DMS53 treated with DMSO at 0.1 percent for 48 hours (cell line): ENCODE results near the gene ISM1.
"Not testable (repeated sequence)": the region's sequence is repeated elsewhere in the genome, so short reads cannot be mapped to it uniquely, and the experiment has no call there.

Source experiments
- DNase-seq: peaks from one replicate; lab custom pipeline; 2025; ENCODE audit not compliant: unreplicated experiment; lab: John Stamatoyannopoulos, UW

Gene ISM1

DNA sequence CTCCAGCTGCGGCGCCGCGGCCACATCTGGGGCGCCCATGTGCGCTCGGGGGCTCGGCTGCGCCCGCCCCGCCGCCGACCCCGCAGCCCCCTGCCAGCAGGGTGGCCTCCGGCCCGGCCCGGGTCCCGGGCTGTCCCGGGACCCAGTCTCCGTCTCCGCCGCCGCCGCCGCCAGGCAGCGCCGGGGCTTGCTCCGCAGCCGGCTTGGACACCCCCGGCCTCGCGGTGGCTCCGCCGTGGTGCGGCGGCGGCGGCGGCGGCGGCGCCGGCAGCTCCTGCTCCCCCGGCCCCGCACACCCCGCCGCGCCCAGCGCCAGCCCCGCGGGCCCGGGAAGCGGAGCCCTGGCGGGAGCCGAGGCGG, 219 bp downstream of the ISM1 start:
- no peak for DNase-seq

GRCh38 chr20:13221673-13222318, 722 bp downstream of the ISM1 start:
- DNase-seq = peak; percentile 60

DNA sequence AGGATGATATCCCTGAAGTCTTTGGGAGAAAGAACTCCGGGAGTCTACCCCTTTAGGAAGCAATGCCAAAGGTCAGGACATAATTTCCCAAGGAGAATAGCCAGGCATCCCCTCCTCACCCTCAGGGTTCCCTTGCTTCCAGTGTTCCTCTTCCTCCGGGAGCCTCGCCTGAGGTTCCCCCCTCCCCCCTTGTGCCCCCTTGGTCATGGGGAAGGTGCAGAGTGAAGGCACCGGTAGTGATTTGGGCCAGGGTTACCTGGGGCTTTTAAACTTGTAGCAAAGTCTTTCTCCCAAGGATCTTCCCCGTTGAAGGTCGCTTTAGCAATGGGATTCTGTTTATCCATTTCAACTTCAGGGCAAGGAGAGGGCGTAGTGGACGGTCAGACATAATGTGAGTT, 1.2 kb downstream of the ISM1 start:
- DNase-seq = no peak

GRCh38 chr20:13223736-13224520, 2.9 kb downstream of the ISM1 start:
- no peak for DNase-seq

- DNase-seq = no peak
These were observed 5.3 kb downstream of the ISM1 start for GRCh38 chr20:13226367-13226766.

DNA sequence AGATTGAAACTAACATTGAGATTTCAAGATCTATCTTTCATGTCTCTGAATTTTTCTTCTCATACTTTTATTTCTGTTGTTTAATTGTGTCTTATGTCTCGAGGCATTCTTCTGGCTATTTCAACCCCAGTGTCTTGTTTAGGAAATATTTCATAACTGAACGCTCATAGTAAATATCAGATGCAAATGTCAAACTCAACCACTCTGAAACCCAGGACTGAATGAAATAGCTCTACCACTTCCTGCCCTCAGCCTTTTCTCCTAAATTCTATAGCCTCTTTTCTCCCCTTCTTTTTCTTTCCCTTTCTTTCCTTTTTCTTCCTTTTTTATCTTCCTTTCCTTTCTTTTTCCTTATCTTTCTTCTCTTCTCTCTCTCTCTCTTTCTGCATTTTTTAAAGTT, 7.7 kb downstream of the ISM1 start:
- DNase-seq = no peak

GRCh38 chr20:13229538-13229937, 8.5 kb downstream of the ISM1 start:
- no peak for DNase-seq

DNA sequence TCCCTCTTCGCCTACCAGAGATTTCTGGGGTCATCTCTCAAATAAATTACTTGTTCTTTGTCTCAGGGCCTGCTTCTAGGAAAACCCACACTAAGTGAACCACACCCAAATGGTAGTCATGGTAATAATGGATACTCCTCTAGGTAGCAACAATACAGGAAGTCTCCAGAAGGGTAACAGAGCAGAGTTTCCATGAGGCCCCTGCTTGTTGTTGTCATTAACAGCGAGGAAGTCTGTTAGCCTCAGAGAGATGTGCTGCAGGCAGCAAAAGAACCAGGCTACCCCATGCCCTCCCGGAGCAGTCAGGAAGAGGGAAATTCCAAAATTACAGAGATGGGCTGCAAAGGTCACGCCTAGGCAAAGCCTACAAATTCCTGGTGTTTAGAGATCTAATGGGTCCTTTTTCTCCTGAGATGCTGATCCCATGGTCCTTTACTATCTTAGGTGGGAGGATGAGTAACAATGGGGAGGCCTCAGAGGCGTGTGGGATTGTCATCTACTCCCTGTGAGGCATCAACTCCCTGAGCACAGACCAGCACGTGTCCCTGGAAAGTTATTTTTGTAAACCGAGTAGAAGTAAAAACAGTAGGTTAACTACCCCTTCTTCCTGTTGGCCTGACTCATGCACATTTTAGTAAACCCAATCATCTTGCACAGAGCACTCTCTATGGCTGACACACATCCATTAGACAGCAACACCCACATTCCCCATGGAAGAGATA, 10.1 kb downstream of the ISM1 start:
- no peak for DNase-seq

- no peak for DNase-seq
These were observed 11.9 kb downstream of the ISM1 start for GRCh38 chr20:13232999-13233398.

GRCh38 chr20:13234961-13235360, 13.9 kb downstream of the ISM1 start:
- DNase-seq = no peak

DNA sequence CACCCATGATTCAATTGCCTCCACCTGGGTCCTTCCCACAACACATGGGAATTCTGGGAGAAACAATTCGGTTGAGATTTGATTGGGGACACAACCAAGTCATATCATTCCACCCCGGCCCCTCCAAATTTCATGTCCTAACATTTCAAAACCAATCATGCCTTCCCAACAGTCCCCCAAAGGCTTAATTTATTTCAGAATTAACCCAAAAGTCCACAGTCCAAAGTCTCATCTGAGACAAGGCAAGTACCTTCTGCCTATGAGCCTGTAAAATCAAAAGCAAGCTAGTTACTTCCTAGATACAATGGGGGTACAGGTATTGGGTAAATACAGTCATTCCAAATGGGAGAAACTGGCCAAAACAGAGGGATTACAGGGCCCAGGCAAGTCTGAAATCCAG, 15.3 kb downstream of the ISM1 start:
- not testable (repeated sequence) for DNase-seq

GRCh38 chr20:13236990-13237720, 16.1 kb downstream of the ISM1 start:
- DNase-seq = no peak

GRCh38 chr20:13238001-13238653, 17.1 kb downstream of the ISM1 start:
- DNase-seq = no peak

GRCh38 chr20:13243826-13244376, 22.8 kb downstream of the ISM1 start:
- DNase-seq = peak; percentile 33

DNA sequence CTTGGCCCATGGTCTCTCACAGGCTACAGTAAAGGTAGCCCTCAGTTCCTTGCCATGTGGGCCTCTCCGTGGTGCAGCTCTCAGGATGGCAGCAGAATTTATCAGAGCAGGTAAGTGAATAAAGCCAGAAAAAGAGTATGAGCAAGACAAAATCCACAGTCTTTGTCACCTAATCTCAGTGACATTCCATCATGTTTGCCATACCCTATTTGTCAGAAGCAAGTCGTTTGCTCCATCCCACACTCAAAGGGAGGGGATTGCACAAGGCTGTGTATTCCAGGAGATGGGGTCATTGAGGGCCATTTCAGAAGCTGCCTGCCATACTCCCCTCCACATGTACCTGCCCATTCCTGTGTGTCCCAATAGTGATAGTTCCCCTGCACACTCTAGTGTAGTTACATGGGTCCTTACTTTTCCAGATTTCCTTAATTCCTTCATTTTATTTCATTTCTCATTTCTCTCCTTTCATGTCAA, 24.2 kb downstream of the ISM1 start:
- DNase-seq = no peak

DNA sequence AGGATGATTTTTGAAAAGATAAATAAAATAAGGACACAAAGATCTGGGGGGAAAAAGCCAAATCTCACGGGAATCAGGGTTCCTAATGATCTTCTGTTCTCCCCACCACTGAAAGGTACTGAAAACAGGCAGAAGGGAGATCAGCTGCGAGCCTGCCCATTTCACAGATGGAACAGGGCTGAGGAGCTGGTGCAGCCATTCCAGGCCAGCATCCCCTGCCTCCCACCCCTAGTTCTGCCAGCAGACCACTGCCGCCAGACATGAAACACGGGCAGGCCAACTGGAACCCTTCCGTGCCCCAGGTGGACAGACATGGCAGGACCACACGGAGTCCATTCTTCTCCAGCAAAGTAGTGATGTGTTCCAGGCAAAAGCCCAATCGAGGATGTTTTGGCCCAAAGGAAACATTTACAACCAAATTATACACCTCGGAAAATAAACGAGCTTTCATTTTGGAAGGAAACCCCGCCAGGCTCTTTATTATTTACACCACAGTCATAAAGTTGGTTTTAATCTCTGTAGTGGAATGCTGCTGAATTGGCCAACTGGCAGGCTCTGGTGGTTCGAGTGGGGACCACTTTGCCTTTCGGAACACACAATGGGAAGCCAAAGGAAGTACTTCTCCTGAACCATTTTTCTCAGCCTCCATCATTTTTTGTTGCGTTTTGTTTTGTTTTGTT, 28.2 kb downstream of the ISM1 start:
- DNase-seq = no peak

DNA sequence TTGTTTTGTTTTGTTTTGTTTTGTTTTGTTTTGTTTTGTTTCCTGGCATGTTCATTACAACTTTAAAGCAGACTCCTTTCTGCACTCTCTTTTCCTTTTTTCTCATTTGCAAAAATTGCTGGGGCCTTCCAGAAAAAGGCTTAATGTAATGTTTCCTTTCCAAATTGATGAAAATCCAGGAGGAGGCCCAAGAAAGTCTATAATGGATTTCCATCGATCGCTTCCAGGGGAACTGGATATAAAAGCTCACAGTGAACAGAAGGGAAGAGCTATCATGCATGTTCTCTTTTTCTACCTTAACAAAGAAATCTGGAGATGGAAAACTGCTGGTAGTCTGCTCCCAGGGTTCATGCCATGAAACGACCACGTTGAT, 28.7 kb downstream of the ISM1 start:
- DNase-seq = no peak

GRCh38 chr20:13250251-13250650, 29.2 kb downstream of the ISM1 start:
- no peak for DNase-seq

DNA sequence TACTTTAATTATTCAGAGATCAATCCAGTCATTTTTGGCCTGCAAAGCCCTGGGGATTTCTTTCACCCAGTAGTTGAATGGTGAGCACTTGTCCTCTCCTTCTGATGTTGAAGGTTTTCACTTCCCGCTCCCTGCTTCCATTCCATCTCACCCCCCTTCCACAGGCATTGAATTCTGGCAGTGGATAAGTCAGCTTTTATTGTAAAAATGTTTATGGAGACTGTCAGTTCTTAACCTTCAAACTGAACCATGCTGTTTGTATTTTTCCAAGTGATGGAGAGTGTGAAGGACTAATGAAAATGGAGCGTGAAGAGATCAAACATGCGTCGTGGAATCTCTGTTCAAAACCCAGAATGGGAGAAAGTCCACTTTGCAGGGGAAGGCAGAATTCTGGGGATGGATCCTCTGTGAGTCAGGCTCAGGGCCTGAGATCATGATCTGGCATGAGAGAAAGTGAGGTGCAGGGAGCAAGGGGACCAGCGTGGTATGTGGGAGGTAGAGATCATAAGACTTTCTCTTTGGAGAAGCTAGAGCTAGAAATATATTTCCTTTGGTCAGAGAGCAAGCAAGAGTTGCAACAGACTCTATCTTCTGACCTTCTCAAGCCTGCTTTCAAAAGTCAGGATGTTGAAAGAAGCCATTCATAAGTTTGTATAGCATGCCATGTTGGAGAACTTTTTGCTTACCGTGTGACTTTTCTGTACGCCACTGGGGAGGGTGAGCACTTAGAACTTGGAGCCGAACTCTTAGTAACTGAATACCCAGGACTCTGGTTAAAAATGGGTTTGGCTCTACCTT, 30.2 kb downstream of the ISM1 start:
- DNase-seq = no peak
